A549 (cell line): ENCODE measurements around the gene COL7A1. TPM values are rescaled to one million over a fixed set of nuclear protein-coding genes. Genes with fewer than 3 reads are reported as not detected.

Source experiments
- ATAC-seq, 2 experiments: fragments of 200-7000 bp in 1 of 2; fragments of >200 bp in 1 of 2; cut with Nextera tagmentation in 1 of 2; cut with Tn5 transposase in 1 of 2; 3 replicates each; pipeline versions ENCODE4 v1.8.0 to v1.9.1; 2018 to 2020; ENCODE audit warnings: mild to moderate bottlenecking in 1 of 2, moderate library complexity in 1 of 2
- CTCF ChIA-PET: fragments of 300-600 bp; sonication (Branson Sonifier 250); formaldehyde crosslinking; extraction: SDS; loops from one replicate; lab custom pipeline; 2021; ENCODE audit warnings: antibody characterized with exemption, inconsistent platforms; lab: Yijun Ruan, JAX
- POLR2A ChIA-PET: fragments of 350-600 bp; formaldehyde crosslinking; extraction: SDS; loops from one replicate; lab custom pipeline; 2021; ENCODE audit warnings: antibody characterized with exemption, inconsistent platforms; lab: Yijun Ruan, JAX
- DNase-seq, 2 experiments: peaks; one replicate each; pipeline versions ENCODE4 v3.0.0 to v3.0.0-alpha.2; 2011 to 2016; ENCODE audit warnings: low read depth in 1 of 2, low spot score in 1 of 2
- FAIRE-seq: peaks from 2 replicates; lab custom pipeline; 2011; peaks lifted over from hg19 to GRCh38; lab: Jason Lieb, UNC
- H3K27ac ChIP-seq, 2 experiments: fragments of >200 bp; sonication (Bioruptor Twin); formaldehyde crosslinking; 3 replicates each; pipeline ENCODE4 v1.5.1; 2016 to 2017
- H3K4me1 ChIP-seq: fragments of >200 bp; sonication (Bioruptor Twin); formaldehyde crosslinking; 3 replicates; pipeline ENCODE4 v1.6.1; 2016
- H3K4me2 ChIP-seq: fragments of >200 bp; sonication (Bioruptor Twin); formaldehyde crosslinking; 3 replicates; pipeline ENCODE4 v1.6.1; 2016
- H3K4me3 ChIP-seq: fragments of >200 bp; sonication (Bioruptor Twin); formaldehyde crosslinking; 3 replicates; pipeline ENCODE4 v1.5.1; 2016
- H3K9me3 ChIP-seq: fragments of >200 bp; sonication (Bioruptor Twin); formaldehyde crosslinking; 3 replicates; pipeline ENCODE4 v1.6.1; 2016
- EHMT2 ChIP-seq: fragments of 200-600 bp; sonication (generic); IDR thresholded peaks from 2 replicates; pipeline ENCODE4 v1.6.1; 2016; ENCODE audit warnings: antibody characterized with exemption, low read depth, mild to moderate bottlenecking, moderate library complexity
- FOSB ChIP-seq: fragments of 250-450 bp; sonication (Bioruptor Pico); IDR thresholded peaks from 2 replicates; pipeline ENCODE4 v1.5.0; 2020; ENCODE audit warnings: mild to moderate bottlenecking, moderate library complexity
- HOXB13 ChIP-seq: fragments of 250-450 bp; sonication (Bioruptor Pico); IDR thresholded peaks from 2 replicates; pipeline ENCODE4 v1.5.0; 2020; ENCODE audit warnings: low read depth, mild to moderate bottlenecking, moderate library complexity
- JUN ChIP-seq, 2 experiments: fragments of >200 bp; sonication (Bioruptor Twin); formaldehyde crosslinking; IDR thresholded peaks; 2 replicates in 1 of 2; 3 replicates in 1 of 2; pipeline ENCODE4 v1.6.1; 2016 to 2017
- KDM1A ChIP-seq: fragments of 200-600 bp; sonication (generic); IDR thresholded peaks from 2 replicates; pipeline ENCODE4 v1.6.1; 2016; ENCODE audit warnings: low read depth, mild to moderate bottlenecking
- POLR2A ChIP-seq: IDR thresholded peaks from 2 replicates; pipeline ENCODE4 v1.6.1; 2012; ENCODE audit warnings: mild to moderate bottlenecking, low read length
- POLR2AphosphoS2 ChIP-seq: conservative IDR thresholded peaks from 2 replicates; pipeline ENCODE4 v1.6.1; 2012; ENCODE audit warnings: low read length, improper control_type of control experiment, inconsistent platforms
- RNF2 ChIP-seq: fragments of 200-600 bp; sonication (generic); IDR thresholded peaks from 2 replicates; pipeline ENCODE4 v1.6.1; 2016; ENCODE audit warnings: low read depth, mild to moderate bottlenecking, antibody characterized with exemption, moderate library complexity, borderline replicate concordance
- SMC3 ChIP-seq: fragments of >200 bp; sonication (Bioruptor Twin); formaldehyde crosslinking; IDR thresholded peaks from 3 replicates; pipeline ENCODE4 v1.6.1; 2018; ENCODE audit warnings: inconsistent platforms
- TFCP2L1 ChIP-seq: fragments of 250-450 bp; sonication (Bioruptor Pico); IDR thresholded peaks from 2 replicates; pipeline ENCODE4 v1.5.0; 2021; ENCODE audit warnings: mild to moderate bottlenecking
- WGBS: methylation state at CpG from one replicate; pipeline ENCODE4 v1.1.6; 2017; ENCODE audit errors: missing lambda C conversion rate; 5-methylcytosine and 5-hydroxymethylcytosine counted together
- polyA plus RNA-seq, 4 experiments: library from polyadenylated mRNA; depleted of rRNA in 3 of 4; stranded (reverse); fragments of >200 nt; fragmentation: RNase III in 1 of 4; extraction: RNeasy Plus Mini Kit Qiagen cat#74134 plus additional on column Dnase treatment in 1 of 4; gene quantifications; 2 replicates in 3 of 4; 3 replicates in 1 of 4; pipeline ENCODE4 v1.2.3, GENCODE V29; 2011 to 2017
- TF ChIP-seq, protein P1 (sequence below): IDR thresholded peaks from 2 replicates; pipeline ENCODE4 v1.6.1; 2012
- TF ChIP-seq, protein P2 (sequence below): fragments of 200-600 bp; sonication (generic); IDR thresholded peaks from 2 replicates; pipeline ENCODE4 v1.6.1; 2016; ENCODE audit warnings: antibody characterized with exemption, mild to moderate bottlenecking, moderate library complexity

COL7A1 gene
- polyA plus RNA-seq, 2 of the 4 experiments (the other 2 are of a cell fraction): 36.5 to 240 TPM

DNA sequence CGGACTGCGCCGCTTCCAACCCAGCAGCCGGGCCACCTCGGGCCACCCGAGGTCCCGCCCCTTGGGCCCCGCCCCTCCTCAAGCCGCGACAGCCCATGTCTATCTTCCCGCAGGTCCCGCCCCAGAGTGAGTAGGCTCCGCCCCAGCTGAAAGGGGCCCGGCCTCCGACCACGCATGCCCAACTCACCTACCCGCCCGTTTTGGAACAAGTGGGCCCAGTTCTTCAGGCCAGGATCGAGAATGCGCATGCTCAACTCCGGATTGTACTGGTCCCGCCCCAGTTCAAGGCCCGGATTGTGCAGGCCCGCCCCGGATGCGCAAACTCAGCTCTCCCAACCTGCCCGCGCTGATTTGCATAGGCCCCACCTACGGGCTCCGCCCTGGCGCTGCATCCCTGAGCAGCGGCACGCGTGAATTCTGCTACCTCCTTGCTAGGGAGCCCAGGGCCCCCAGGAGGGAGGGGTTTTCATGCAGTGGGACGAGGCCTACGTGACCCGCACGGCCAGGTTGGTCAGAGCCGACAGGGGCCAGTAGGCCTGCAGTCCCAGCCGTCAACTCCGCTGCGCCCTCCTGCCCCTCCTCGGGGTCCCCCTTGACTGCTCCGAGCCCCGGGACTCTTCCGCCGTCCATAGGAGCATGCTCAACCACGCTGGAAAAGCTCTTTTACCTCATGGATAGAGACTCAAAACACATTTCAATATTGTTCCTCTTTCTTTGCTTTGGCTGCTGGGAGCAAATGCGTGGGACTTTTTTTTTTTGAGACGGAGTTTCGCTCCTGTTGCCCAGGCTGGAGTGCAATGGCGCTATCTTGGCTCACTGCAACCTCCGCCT is 38.1 kb downstream of the COL7A1 start, which contains the start of gene PFKFB4:
PFKFB4 (minus strand) TSS at position 8 of the 831 bp plus-strand sequence. CDS start 26 bp downstream, outside the sequence.
- WGBS: 21% methylated on average over 17 of the region's 53 CpGs
- TF ChIP-seq KDM1A (no peak), JUN (IDR thresholded peaks at IDR 0.05) (peak in 1 of 2 experiments; percentile 27; a peak in 1 of 5 replicates), HOXB13 (CRISPR knock-in tag) (no peak), FOSB (CRISPR knock-in tag) (no peak), TFCP2L1 (CRISPR knock-in tag) (peak; percentile 44; the same call in 1 of the 2 replicates), POLR2A (peak; percentile 15; the same call in 1 of the 2 replicates)
- TF ChIP-seq, protein P1, sequence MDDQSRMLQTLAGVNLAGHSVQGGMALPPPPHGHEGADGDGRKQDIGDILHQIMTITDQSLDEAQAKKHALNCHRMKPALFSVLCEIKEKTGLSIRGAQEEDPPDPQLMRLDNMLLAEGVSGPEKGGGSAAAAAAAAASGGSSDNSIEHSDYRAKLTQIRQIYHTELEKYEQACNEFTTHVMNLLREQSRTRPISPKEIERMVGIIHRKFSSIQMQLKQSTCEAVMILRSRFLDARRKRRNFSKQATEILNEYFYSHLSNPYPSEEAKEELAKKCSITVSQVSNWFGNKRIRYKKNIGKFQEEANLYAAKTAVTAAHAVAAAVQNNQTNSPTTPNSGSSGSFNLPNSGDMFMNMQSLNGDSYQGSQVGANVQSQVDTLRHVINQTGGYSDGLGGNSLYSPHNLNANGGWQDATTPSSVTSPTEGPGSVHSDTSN: no peak; the same call in 1 of the 2 replicates
- Histone ChIP-seq H3K27ac (peak within 1 kb of the TSS; percentile 67 to 92), H3K9me3 (no peaks in the 10 kb centered on the region), H3K4me1 (peaks cover 44% of the 10 kb centered on the region), H3K4me3 (peak within 1 kb of the TSS; percentile 54), H3K4me2 (peak within 1 kb of the TSS; percentile 89)
- ChIA-PET POLR2A (interaction anchor here (0.6 kb wide), 1 partner anchor 53 kb away, joined by 7 read pairs; no protein-coding TSS in a partner anchor), CTCF (interaction anchor here (0.6 to 1.4 kb wide), 5 partner anchors 20 to 238 kb away, joined by 3 to 4 read pairs (median 3); no protein-coding TSS in a partner anchor)
- FAIRE-seq: no peak
- DNase-seq: peak; percentile 91 to 99
- peak; percentile 47 to 85 for ATAC-seq

DNA sequence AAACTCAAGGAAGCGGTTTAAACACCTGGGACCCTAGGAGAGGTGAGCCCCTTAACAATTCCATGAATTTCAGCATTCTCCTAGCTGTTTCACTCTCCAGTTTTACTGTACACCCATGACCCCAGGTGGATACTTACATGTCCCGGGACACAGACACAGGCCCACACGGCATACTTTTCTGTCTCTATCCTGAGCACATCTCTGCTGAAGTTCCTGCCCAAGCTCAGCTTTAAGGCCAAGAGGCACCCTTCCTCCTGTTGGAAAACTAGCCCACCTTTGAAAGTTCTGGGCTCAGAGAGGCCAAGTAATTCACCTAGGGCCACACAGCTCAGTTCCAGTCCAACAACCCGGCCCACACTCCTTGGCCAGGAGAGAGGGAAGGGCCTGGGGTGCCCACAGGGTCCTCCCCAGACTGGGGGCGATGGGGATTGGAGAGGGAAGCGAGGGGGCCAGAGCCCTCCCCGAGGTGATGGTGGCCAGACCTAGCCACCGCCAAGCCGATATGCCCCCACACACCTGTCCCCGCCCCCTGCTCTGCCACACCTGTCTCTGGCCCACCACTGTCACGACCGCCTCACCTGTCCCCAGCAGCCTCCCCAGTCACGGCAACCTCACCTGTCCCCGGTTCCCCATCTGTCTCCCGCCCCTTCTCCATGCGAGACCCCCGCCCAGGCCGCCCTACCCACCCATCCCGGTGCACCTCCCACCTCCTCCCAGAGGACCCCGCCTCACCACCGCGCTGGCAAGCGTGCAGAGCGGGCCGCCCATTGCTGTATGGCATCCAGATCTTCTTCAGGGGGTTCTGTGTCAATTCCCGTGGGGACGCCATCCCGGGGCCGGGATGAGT is 39.0 kb downstream of the COL7A1 start:
- WGBS: 75% methylated on average over 4 of the region's 29 CpGs
- Histone ChIP-seq H3K4me1 (peaks cover 36% of the 10 kb centered on the region), H3K4me2 (peak overlapping the region; percentile 87), H3K4me3 (peak overlapping the region; percentile 54), H3K9me3 (no peaks in the 10 kb centered on the region), H3K27ac (peak overlapping the region; percentile 67 to 92)
- DNase-seq (no peak), ATAC-seq (peak in 1 of 2 experiments; percentile 0; a peak in 2 of 6 replicates), FAIRE-seq (no peak)
- CTCF ChIA-PET: interaction anchor here (0.7 to 1.2 kb wide), 5 partner anchors 9 to 130 kb away, joined by 3 to 4 read pairs (median 3); partner anchors contain the start of gene SLC26A6
- TF ChIP-seq RNF2 (no peak), EHMT2 (no peak), POLR2AphosphoS2 (no peak), POLR2A (peak; percentile 24; the same call in 1 of the 2 replicates), KDM1A (no peak), FOSB (CRISPR knock-in tag) (0 out of 2 replicates have a peak, but pooled peaks have one; percentile 23), SMC3 (no peak)
- TF ChIP-seq, protein P2, sequence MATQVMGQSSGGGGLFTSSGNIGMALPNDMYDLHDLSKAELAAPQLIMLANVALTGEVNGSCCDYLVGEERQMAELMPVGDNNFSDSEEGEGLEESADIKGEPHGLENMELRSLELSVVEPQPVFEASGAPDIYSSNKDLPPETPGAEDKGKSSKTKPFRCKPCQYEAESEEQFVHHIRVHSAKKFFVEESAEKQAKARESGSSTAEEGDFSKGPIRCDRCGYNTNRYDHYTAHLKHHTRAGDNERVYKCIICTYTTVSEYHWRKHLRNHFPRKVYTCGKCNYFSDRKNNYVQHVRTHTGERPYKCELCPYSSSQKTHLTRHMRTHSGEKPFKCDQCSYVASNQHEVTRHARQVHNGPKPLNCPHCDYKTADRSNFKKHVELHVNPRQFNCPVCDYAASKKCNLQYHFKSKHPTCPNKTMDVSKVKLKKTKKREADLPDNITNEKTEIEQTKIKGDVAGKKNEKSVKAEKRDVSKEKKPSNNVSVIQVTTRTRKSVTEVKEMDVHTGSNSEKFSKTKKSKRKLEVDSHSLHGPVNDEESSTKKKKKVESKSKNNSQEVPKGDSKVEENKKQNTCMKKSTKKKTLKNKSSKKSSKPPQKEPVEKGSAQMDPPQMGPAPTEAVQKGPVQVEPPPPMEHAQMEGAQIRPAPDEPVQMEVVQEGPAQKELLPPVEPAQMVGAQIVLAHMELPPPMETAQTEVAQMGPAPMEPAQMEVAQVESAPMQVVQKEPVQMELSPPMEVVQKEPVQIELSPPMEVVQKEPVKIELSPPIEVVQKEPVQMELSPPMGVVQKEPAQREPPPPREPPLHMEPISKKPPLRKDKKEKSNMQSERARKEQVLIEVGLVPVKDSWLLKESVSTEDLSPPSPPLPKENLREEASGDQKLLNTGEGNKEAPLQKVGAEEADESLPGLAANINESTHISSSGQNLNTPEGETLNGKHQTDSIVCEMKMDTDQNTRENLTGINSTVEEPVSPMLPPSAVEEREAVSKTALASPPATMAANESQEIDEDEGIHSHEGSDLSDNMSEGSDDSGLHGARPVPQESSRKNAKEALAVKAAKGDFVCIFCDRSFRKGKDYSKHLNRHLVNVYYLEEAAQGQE: no peak
- TF ChIP-seq, protein P1: peak; percentile 16; the same call in 1 of the 2 replicates
- POLR2A ChIA-PET: no interaction called here
